ENCODE measurements around the gene TGFB1.

Gene TGFB1

GRCh38 chr19:41302624-41303351 lies 50.9 kb downstream of the TGFB1 start:
- TF ChIP-seq, protein P1, sequence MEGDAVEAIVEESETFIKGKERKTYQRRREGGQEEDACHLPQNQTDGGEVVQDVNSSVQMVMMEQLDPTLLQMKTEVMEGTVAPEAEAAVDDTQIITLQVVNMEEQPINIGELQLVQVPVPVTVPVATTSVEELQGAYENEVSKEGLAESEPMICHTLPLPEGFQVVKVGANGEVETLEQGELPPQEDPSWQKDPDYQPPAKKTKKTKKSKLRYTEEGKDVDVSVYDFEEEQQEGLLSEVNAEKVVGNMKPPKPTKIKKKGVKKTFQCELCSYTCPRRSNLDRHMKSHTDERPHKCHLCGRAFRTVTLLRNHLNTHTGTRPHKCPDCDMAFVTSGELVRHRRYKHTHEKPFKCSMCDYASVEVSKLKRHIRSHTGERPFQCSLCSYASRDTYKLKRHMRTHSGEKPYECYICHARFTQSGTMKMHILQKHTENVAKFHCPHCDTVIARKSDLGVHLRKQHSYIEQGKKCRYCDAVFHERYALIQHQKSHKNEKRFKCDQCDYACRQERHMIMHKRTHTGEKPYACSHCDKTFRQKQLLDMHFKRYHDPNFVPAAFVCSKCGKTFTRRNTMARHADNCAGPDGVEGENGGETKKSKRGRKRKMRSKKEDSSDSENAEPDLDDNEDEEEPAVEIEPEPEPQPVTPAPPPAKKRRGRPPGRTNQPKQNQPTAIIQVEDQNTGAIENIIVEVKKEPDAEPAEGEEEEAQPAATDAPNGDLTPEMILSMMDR (conservative IDR thresholded peaks at IDR 0.05; ENCODE audit: low read depth): no peak
- ChIA-PET CTCF (interaction anchor here (0.6 to 0.8 kb wide), 2 partner anchors 19 to 145 kb away, joined by 3 read pairs; no protein-coding TSS in a partner anchor), POLR2A (ENCODE audit: low non-redundant PET) (interaction anchor here (0.6 kb wide), 1 partner anchor 23 kb away, joined by 6 read pairs; no protein-coding TSS in a partner anchor)
- DNase-seq (ENCODE audit: low spot score): no peak
- H3K27ac ChIP-seq: no peak overlapping the region

GRCh38 chr19:41300555-41300954 lies 53.2 kb downstream of the TGFB1 start:
- ChIA-PET CTCF (no interaction called here), POLR2A (ENCODE audit: low non-redundant PET) (no interaction called here)
- no peak for DNase-seq (ENCODE audit: low spot score)
- no peak overlapping the region for H3K27ac ChIP-seq
- TF ChIP-seq, protein P1 (conservative IDR thresholded peaks at IDR 0.05; ENCODE audit: low read depth): no peak

- H3K27ac ChIP-seq: no peak overlapping the region
- no peak for DNase-seq (ENCODE audit: low spot score)
- ChIA-PET CTCF (no interaction called here), POLR2A (ENCODE audit: low non-redundant PET) (no interaction called here)
- TF ChIP-seq, protein P1 (conservative IDR thresholded peaks at IDR 0.05; ENCODE audit: low read depth): no peak
These were observed 54.0 kb downstream of the TGFB1 start for GRCh38 chr19:41299755-41300089.

- TF ChIP-seq, protein P1 (conservative IDR thresholded peaks at IDR 0.05; ENCODE audit: low read depth): no peak
- POLR2A ChIA-PET (ENCODE audit: low non-redundant PET): no interaction called here
- CTCF ChIA-PET: interaction anchor here (0.7 to 1.6 kb wide), 2 partner anchors 9 to 28 kb away, joined by 3 to 9 read pairs; no protein-coding TSS in a partner anchor
- DNase-seq (ENCODE audit: low spot score): no peak
- H3K27ac ChIP-seq: no peak overlapping the region
These were observed 54.5 kb downstream of the TGFB1 start for GRCh38 chr19:41299046-41299754.

GRCh38 chr19:41298348-41298964 lies 55.3 kb downstream of the TGFB1 start:
- ChIA-PET CTCF (interaction anchor here (0.5 to 1.6 kb wide), 4 partner anchors 9 to 27 kb away, joined by 3 to 9 read pairs (median 4); no protein-coding TSS in a partner anchor), POLR2A (ENCODE audit: low non-redundant PET) (interaction anchor here (0.5 kb wide), 1 partner anchor 110 kb away, joined by 3 read pairs; no protein-coding TSS in a partner anchor)
- no peak for DNase-seq (ENCODE audit: low spot score)
- TF ChIP-seq, protein P1 (conservative IDR thresholded peaks at IDR 0.05; ENCODE audit: low read depth): no peak
- no peak overlapping the region for H3K27ac ChIP-seq

DNA sequence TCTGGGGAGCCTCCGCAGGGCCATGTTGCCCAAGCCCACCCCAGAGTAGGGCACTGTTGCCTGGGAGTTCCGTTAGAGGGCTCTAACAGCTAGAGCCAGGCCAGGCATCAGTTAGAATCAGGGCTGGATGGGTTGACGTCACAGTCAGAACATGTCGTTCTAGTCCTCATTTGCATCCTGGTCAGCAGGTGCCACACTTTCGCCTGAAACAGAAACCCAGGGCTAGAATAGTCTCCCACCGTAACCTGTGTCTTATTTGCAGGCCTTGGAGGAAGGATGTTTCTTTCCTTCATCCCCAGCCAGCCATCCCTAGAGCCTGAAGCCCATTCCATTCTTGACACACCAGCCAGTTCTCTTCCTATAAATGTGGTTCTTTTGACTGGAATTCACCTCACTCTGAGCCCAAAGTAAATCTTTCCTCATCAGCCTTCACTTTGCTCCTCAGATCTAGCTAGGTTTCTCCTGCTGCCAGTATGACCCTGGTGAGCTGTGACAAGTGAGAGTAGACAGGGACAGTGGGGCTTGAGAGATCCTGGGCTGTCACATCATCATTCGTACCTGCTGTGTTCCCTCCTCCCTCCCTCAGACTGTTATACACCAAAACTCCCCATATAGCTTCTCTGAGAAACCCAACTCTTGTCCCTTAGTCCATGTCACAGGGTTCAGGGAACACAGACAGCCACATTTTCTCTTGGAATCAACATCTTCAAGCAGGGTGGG lies 55.9 kb downstream of the TGFB1 start:
- no peak overlapping the region for H3K27ac ChIP-seq
- DNase-seq (ENCODE audit: low spot score): no peak
- CTCF ChIA-PET: interaction anchor here (0.5 to 1.6 kb wide), 3 partner anchors 10 to 12 kb away, joined by 3 to 9 read pairs (median 4); no protein-coding TSS in a partner anchor
- POLR2A ChIA-PET (ENCODE audit: low non-redundant PET): interaction anchor here (0.5 kb wide), 1 partner anchor 110 kb away, joined by 3 read pairs; no protein-coding TSS in a partner anchor
- TF ChIP-seq, protein P1 (conservative IDR thresholded peaks at IDR 0.05; ENCODE audit: low read depth): no peak
